SIG-M5 (cell line): ENCODE data around the gene AMIGO3.

Experiments used
- DNase-seq: peaks from one replicate; lab custom pipeline; 2025; lab: John Stamatoyannopoulos, UW

The AMIGO3 gene

DNA sequence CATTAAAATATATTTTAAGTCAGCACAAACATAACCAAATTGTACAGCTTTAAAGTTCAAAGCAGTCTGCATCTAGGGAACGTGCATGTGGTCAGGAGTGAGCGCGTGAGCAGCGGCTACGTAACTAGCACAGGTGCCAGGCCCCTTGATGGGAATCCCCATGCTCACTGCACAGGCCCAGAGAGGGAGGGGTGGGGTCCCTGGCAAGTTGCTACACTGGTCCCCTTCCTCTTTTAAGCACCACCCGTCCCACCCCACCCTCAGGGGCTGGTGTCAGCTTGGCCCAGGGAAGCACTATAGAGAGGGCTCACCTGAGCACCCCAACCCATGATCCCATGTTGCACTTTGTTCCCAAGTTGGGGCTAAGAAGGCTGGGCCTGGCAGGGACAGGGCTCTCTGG is 5.1 kb upstream of the AMIGO3 start:
- DNase-seq = no peak

DNA sequence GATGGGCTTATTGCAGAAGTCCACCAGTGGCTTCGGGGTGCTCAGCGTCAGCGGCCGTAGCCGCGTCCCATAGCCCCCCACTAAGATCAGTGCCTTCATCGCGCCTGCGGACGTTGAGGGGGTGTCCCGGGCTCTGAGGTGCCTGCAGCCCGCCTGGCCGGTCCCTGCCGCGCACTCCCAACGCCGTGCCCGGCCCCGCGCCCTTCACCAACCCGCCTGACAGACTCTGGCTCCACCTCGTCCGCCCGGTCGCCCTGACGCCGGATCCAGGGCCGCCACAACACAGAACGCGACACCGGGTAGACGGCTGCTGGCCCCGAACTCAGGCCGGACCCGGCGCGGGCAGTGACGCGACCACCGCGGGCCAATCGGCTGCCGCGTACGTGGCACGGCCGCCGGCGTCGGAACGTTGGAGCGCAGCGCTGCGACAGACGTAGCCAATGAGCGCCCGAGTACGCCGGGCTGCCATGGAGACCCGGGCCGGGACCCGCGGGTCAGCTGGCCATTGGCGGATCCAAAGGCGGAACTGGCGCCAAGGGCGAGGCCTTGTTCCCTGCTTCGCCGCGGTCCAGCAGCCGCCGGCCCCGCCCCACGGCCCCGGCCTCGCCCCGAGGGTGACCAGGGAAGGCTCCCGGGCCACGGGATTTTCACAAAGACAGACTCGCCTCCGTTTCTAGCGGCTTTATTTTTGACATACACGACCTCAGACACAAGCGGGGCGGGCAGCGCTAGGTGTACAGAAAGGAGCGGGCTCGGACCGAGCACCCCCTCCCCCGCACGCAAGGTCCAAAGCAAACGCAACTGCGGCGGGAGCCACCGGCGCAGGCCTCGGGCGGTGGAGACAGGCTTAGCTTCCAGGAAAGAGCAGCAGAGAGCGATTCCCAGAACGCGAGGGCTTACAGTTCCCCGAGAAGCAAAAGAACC is 4.4 kb upstream of the AMIGO3 start, which contains the start of gene GMPPB:
TSS of gene GMPPB (minus strand) at position 324 of the 924 bp plus-strand sequence. CDS start at position 99, 225 bp downstream.
- peak; percentile 84 for DNase-seq

DNA sequence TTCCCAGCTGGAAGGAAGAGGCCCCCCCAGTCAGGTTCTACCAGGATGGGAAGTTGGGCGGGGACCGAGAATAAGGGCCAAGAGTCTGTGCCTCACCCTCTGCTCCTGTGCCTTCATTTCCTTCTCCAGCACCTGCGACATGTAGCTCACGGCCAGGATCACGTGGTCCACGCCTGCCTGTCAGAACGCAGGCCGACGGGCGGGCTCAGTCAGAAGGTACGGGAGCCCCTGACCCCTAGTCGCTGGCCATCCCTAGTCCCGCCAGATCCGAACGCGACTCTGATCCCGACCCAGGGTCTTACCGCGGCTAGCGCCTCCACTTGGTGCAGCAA is 3.8 kb upstream of the AMIGO3 start:
- DNase-seq = no peak

DNA sequence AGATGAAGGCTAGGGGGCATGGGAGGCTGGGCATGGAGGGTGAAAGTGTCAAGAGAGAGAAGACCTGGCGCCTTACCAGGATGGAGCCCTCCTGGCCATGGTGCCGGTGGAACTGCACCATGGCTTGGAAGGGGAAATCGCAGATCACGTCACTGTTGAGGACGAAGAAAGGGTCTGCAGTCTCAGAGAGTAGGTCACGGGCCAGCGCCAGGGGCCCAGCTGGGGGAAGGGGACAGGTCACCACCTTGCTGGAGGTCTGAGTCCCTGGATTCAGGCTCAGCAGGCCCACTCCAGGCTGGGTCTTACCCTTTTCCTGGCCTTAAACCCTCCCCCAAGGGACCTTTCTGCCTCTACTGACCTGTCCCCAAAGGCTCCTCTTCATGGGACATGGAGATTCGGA is 3.4 kb upstream of the AMIGO3 start:
- no peak for DNase-seq

DNA sequence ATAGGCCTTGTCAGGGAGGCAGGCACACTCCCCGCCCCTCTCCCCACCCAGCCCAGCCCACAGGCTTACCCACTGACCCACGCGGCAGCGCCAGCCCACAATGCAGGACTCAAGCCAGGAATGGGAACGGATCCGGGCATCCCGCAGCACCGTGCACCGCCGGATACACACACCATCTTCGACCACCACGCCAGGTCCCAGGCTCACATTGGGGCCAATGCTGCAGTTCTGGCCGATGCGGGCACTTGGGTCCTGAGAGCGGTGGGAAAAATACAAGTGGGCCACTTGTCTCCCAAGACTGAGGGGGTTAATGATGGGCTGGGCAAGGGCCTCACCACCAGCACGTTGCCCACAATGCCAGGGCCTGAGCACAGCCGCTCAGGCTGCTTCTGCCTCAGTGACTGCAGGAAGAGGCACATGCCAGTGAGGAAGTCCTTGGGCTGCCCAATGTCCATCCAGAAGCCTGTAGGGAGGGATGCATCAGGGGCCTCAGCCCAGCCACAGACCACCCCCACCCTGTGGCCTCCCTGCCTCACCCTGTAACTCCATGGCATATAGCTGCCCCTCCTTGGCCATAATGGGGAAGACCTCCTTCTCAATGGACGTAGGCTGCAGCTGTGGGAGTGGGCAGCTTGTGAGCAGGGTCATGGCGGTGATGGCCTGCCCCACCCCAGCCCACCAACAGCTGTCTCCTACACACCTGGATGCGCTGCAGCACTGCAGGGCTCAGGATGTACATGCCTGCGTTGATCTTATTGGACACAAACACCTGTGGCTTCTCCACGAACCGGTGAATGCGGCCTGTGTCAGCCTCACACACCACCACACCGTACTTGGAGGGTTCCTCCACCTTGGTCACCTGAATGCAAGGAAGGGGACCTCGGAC is 2.7 kb upstream of the AMIGO3 start:
- DNase-seq = no peak

DNA sequence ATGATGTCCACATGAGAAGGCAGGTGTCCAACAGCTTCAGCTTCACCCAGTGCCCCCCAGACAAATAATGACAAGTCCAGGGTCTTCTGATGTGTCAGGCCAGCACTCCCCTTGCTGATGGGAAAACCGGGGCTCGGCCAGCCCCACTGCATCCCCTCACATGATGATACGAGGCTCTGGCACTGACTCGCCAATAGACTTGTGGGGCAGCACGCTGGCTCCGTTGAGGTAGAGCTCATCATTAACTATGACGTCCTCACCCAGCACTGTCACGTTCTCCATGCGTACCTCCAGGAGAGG is 2.1 kb upstream of the AMIGO3 start:
- DNase-seq = no peak

DNA sequence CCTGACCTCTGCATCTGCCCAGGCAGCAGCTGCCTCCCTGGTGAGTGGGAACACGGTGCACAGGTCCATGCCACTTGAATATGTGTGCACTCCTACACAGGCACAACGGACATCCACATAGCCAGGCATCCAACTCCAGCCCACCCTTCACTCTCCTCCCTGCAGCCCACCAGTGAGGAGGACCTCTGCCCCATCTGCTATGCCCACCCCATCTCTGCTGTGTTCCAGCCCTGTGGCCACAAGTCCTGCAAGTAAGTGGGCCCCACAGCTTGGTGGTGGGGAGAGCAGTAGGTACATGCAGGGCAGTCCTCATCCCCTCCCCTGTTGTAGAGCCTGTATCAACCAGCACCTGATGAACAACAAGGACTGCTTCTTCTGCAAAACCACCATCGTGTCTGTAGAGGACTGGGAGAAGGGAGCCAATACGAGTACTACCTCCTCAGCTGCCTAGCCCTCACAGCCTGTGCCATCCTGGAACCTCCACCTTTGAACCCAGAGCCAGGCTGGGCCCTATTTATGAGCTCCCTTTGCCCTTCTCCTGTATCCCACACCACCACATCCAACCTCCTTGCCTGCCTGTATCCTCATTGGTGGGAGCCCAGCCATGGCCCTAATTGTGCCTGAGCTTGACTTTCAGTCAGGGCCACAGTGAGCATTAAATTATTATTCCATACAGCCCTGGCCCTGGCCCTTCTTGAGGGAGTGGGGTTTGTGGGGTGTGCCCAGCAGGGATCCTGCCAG is 1.5 kb upstream of the AMIGO3 start:
- no peak for DNase-seq

DNA sequence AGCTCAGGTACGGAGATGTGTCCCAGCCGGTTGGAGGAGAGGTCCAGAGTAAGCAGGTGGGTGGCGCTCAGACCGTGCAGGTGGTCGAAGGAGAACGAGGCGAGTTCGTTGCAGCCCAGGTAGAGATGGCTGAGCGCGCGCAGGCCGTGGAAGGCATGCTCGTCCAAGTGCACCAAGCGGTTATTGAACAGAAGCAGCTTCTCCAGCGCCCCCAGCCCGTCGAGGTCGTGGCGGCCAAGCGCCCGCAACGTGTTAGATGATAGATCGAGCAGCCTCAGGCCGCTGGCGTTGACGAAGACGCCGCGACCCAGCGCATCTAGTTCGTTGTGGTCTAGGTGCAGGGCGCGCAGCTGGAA is 648 bp downstream of the AMIGO3 start:
- DNase-seq = no peak

DNA sequence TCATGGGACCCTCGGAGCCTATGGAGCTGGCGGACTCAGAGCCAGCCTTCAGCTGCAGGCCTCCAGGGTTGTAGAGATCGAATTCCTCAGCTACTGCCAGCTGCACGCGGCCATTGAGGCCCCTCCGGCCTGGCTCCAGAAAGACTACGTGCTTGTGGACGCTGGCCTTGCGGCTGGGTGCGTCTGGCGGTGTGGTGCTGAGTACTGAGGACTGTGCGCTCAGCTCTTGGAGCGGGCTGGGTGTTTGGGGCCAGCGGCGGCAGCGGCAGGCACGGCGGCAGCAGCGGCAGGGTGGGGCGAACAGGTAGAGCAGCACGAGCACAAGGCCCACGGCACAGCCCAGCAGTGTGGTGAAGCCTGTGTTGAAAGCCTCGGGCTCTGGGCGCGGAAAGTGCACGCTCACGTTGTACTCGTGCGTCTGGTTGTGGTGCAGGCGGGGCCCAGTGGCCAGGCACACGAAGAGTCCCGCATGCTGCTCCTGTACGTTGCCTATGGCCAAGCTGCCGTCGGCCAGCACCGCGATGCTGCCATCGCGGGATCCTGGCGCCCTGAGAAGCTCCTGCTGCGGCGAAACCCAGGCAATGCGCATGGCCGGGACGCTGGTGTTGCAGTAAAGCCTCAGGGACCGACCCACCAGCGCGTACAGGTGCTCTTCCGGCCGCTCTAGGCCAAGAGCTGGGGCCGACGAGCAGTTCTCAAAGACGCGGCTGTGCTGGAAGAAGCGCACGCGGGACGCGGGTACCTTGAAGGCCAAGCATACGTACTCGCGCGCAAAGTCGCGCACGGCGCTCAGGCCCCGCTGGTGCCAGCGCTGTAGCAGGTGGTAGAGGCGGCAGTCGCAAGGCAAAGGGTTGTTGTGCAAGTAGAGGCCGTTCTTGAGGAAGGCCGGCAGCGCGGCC is 1.3 kb downstream of the AMIGO3 start:
- DNase-seq = no peak

DNA sequence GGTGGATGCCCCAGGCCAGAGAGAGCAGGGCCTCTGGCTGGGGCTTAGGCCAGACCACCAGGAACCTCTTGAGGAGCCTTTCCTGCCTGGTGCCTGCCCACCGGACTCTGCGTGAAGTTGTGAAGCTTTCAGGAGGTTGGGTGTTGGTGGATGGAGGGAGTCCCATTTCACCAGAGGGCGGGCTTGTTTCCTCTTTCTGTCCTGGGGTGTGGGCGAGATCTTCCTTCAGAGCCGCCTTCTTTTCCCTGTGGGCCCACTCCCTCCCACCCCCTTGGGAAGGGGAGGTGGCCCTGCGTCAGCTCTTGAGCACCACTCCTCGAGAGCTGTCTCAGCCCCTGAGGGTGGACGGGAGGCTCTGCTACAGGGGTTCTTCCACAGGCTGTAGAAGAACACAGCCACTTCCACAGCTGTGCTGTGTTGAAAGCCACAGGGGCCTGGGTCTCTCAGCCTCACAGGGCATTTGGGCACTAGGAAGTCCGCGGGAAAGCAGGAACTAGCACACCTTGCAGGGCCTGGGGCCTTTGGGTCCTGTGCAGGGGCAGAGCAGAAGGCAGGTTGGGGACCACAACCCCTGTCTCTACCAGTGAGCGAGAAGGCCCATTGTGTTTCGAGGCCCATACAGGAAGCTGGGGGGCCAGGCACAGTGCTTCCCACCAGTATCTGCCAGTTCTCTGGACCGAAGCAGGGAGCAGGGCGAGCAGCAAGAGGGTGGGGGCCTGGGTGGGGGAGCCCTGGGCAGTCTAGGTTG is 2.1 kb downstream of the AMIGO3 start:
- DNase-seq = no peak

DNA sequence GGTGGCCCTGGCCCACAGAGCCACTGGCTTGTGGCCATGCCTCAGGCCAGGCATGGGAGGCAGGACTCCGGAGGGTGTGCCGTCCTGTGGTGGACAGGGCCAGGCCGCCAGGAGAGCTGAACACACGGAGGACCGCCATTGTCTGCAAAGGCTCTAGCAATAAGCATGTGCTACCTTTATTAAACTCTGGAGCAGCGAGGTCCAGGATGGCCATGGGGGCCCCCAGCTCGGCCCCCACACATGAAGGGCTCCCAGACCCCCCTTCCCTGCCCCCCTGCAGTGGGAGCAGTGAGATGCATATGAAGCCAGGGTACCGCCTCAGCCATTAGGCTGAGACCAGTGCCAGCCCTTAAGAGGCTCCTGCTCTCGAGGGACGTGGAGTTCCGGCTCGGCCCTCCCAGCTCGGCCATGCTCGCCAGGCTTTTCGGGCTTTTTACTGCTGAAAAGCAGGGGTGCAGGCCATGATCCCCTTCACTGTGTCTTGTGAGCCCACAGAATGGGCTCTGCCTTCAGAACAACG is 2.7 kb downstream of the AMIGO3 start:
- DNase-seq = no peak

DNA sequence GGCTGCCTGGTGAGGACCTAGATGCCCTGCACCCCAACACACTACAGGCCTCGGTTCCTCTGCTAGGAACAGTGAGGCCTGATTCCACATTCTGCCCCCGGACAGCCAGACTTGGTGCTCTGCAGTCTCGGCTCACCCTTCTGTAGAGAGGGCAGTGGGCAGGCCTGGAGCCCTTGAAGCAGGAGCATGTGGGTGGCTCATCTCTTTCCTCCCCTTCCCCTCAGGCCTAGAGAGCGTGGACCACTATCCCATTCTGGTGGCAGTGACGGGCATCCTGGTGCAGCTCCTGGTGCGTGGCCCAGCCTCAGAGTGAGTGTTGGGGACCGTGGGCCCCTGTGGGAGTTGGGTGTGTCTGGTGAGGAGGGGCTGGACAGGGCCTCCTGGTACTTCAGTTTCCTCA is 3.3 kb downstream of the AMIGO3 start:
- no peak for DNase-seq

DNA sequence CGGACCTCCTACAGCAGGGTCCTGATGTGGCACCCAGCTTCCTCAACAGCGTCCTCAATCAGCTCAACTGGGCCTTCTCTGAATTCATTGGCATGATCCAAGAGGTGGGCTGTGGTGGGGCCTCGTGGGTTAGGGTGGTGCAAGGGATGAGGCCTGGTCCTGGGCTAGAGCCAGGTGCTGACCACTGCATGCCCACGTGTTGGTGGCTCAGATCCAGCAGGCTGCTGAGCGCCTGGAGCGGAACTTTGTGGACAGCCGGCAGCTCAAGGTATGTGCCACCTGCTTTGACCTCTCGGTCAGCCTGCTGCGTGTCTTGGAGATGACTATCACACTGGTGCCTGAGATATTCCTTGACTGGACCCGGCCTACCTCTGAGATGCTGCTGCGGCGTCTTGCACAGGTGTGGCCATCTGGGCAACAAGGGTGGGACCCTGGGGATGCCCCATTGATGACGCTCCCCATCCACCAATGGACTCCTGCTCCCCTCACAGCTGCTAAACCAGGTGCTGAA is 3.8 kb downstream of the AMIGO3 start:
- DNase-seq = no peak

DNA sequence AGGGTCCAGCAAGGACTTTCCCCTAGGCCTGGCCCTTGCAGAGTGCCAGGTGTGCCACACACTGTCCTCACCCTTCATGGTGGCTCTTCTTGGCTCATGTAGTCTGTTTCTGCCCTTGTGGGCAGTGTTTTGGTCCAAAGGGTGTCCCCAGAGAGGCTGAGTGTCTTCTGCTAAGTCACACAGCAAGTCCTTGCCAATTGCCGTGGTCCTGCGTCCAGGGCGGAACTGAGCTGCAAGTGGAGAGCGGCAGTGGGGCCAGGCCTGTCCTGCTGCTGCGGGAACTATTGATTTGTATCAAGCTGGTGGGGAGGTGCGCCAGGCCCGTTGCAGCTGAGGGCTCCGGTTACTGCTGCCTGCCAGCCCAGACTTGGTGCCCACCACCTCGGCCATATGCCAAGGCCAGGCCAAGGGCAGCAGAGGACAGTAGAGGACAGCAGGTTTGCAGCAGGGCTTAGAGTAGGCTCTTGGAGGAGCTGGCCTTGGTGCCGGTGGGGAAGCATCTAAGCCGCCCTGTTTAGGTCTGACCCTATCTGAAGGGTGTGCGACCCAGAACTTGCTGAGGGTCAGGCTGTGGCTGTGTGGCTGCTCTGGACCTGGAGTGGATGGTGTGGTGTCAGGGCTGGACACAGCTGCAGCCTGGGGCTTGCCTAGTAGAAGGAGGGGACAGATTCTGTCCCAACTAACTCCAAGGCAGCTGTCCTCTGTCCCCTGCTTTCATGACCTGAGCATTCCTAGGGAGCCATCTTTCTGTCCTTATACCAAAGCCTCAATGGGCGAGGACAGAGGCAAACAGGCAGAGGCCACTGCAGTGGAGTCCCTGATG is 4.5 kb downstream of the AMIGO3 start:
- DNase-seq = no peak

DNA sequence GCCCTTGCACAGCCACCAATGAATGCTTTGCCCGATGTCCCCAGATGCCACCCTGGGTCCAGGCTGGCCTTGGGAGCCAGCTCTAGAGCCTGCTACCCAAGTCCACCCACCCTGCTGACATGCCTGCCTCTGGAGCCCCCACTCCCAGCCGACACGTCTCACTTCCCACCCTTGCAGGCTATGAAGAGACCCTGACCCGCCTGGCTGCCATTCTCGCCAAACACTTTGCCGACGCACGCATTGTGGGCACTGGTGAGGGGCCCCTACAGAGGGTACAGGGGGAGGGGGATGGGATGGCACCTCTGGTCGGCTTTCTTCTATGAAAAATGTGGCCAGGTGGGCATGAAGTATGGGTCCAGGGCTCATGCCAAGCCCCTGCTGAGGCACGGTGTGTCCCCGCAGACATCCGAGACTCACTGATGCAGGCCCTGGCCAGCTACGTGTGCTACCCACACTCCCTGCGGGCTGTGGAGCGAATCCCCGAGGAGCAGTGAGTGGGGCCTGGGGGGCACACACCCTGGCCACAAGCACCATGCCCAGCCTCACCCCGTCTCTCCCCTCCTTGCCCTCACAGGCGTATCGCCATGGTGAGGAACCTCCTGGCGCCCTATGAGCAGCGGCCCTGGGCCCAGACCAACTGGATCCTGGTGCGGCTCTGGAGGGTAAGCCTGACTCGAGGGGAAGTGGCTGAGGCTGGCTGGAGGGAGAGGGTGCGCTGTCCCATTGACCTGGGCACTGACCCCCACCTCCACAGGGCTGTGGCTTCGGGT is 6.0 kb downstream of the AMIGO3 start:
- DNase-seq = no peak

DNA sequence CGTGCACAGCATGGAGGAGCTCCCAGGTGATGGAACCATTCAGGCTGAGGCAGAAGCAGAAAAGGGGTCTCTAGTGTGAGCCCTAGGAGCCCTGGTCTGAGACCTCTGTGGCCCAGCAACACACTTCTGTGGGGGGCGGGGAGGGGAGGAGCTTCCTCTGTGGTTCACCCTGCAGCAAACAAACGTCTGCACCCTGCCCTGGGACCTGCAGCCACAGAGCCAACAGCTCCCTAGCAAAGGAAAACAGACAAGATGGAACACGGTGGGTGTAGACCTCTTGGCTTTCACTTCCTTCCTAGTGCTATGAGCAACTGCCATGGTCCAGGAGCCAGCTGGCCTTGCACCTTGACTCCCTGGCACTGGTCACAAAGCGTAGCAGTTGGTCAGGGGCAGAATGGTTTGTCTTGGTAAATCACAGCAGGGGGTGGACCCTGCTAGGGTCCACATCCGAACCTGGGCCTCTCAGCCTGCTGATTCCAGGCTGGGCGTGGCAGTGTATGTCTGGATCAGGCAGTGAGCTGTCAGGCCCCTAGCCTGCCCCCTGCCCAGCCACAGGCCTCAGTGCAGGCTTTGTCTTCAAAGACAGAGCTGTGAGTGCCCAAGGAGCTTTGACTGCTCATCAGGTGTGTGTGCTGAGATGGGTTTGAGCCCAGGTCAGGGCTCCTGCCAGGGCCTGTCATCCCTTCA is 6.7 kb downstream of the AMIGO3 start:
- DNase-seq = no peak

DNA sequence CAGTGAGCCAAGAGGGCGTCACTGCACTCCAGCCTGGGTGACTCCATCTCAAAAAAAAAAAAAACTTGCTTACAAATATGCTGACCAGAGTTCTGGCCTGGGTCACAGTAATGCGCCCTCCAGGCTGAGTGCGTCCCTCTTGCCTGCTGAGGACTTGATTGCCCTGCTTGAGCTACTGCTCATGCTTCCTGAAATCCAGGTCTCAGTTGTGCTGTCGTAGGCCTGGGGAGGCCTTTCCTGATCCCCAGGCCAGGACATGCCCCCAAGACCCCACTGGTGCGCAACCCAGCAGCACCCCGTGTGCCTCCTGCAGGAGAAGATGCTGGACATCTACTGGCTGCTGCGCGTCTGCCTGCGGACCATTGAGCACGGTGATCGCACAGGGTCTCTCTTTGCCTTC is 7.3 kb downstream of the AMIGO3 start:
- no peak for DNase-seq

DNA sequence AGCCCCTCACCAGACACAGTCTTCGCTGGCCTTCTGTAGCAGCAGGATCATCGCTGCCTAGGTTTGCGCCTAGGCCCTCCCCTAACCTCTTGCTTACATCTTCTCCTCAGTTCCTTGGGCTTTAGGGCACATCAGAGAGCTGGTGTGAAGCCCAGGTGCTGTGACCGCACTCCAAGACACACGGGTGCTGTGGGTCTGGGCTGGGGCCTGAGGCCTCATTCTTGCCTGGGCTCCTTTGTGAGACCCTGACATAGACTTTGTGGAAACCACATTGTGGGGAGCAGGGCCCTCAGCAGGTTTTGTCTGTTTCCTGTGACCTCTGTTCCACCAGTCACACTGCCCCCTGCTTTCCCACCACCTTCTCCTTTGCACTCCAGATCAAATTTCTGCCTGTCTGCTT is 8.0 kb downstream of the AMIGO3 start:
- no peak for DNase-seq
